ENCODE results near the gene TMEM88. TPM values are rescaled to one million over a fixed set of nuclear protein-coding genes. Genes with fewer than 3 reads are reported as not detected.

TMEM88 gene
- total and polyA plus RNA-seq, 2 of the 4 experiments (the other 2 are of a cell fraction), result 2.1 TPM; not detected in 1

- Histone ChIP-seq H3K27ac (ENCODE audit: insufficient read depth, low read length) (peak overlapping the region; percentile 100), H3K4me2 (ENCODE audit: low read depth, low read length) (no peak overlapping the region), H3K14ac (replicated peaks; ENCODE audit: low read depth, low read length) (peak overlapping the region; percentile 97), H3K27me3 (ENCODE audit: control insufficient read depth, insufficient read depth, low read length) (no peaks in the 10 kb centered on the region), H3K79me1 (ENCODE audit: low read depth in 1 of 2, low read length in 2 of 2) (peaks cover 9 to 55% of the 10 kb centered on the region in 2 experiments), H3K23ac (ENCODE audit: low read depth, low read length) (no peak overlapping the region; the same call in 1 of the 2 replicates), H4K20me1 (ENCODE audit: insufficient read depth, low read length) (peaks cover 14% of the 10 kb centered on the region), H3K18ac (ENCODE audit: low read depth, low read length) (peak overlapping the region; percentile 97), H2BK15ac (ENCODE audit: low read depth, low read length) (no peak overlapping the region; the same call in 2 of the 3 replicates), H3K36me3 (ENCODE audit: control insufficient read depth, insufficient read depth, low read length) (peaks cover 14% of the 10 kb centered on the region), H2BK5ac (ENCODE audit: low read depth, low read length, poor library complexity, severe bottlenecking) (peak overlapping the region; percentile 98), H2AFZ (replicated peaks; ENCODE audit: low read length, poor library complexity) (peak overlapping the region; percentile 85), H2BK120ac (ENCODE audit: low read depth, low read length) (peak overlapping the region; percentile 79), H4K5ac (ENCODE audit: low read depth, low read length) (peak overlapping the region; percentile 92), H2BK20ac (ENCODE audit: low read depth, low read length) (no peak overlapping the region), H3K4ac (ENCODE audit: low read depth, low read length) (peak overlapping the region; percentile 98), H4K8ac (ENCODE audit: low read depth in 2 of 2, low read length in 2 of 2) (peak overlapping the region; percentile 85 to 89), H3K9me3 (ENCODE audit: control insufficient read depth, insufficient read depth, low read length) (no peaks in the 10 kb centered on the region), H2AK5ac (ENCODE audit: low read depth, low read length) (peak overlapping the region; percentile 99), H3K9ac (ENCODE audit: low read depth, low read length) (peak overlapping the region; percentile 99), H4K91ac (ENCODE audit: insufficient read depth, low read depth, low read length) (peak overlapping the region; percentile 96), H2AK9ac (replicated peaks; ENCODE audit: low read depth, low read length, poor library complexity) (peak overlapping the region; percentile 97), H3K56ac (ENCODE audit: extremely low read depth, insufficient read depth, low read length) (0 out of 2 replicates have a peak overlapping the region, but pooled peaks have one; percentile 68), H3K4me1 (ENCODE audit: control insufficient read depth, insufficient read depth, low read length) (peaks cover 25% of the 10 kb centered on the region), H3K4me3 (ENCODE audit: insufficient read depth, low read depth, low read length) (peak overlapping the region; percentile 98), H3K9me1 (ENCODE audit: insufficient read depth, low read length) (peaks cover 9% of the 10 kb centered on the region)
- dilution Hi-C loops (cut with HindIII; ENCODE audit: low sequenced_read_pairs, unreplicated experiment) (no loop called here), intact Hi-C loops (cut with micrococcal nuclease) (no loop called here), in situ Hi-C loops (cut with MboI; ENCODE audit: low sequenced_read_pairs) (no loop called here)
- POLR2A ChIA-PET (ENCODE audit: unreplicated experiment), result interaction anchor here (0.7 kb wide), 1 partner anchor 288 kb away, joined by 3 read pairs; no protein-coding TSS in a partner anchor
- no peak for TF ChIP-seq NFE2L2 (IDR thresholded peaks at IDR 0.05; ENCODE audit: low read depth, low read length)
- TF ChIP-seq, protein P1, sequence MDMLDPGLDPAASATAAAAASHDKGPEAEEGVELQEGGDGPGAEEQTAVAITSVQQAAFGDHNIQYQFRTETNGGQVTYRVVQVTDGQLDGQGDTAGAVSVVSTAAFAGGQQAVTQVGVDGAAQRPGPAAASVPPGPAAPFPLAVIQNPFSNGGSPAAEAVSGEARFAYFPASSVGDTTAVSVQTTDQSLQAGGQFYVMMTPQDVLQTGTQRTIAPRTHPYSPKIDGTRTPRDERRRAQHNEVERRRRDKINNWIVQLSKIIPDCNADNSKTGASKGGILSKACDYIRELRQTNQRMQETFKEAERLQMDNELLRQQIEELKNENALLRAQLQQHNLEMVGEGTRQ (IDR thresholded peaks at IDR 0.05; ENCODE audit: low read depth, low read length), result no peak
- TF ChIP-seq RAD21 (IDR thresholded peaks at IDR 0.05; ENCODE audit: low read length), result no peak
- WGBS, 2 experiments (ENCODE audit: extremely low coverage in 2 of 2, insufficient read length in 1 of 2), result 0% methylated on average over 10 of the region's 100 CpGs; no CpG with 5 or more reads in 1 of the 2 experiments
- BruUV-seq (replicated peaks), result no TSS peak
- CTCF ChIA-PET, result interaction anchor here (0.6 kb wide), 1 partner anchor 21 kb away, joined by 3 read pairs; no protein-coding TSS in a partner anchor
- ATAC-seq (ENCODE audit: low read depth) (peak; percentile 6; the same call in 1 of the 2 replicates), DNase-seq (no peak)
Measured at GRCh38 chr17:7884581-7885366, 29.9 kb downstream of the TMEM88 start.

Measured in IMR-90 (cell line).